Epithelial cell of proximal tubule (primary cell): ENCODE measurements around the gene NLRC3. TPM values are rescaled to one million over a fixed set of nuclear protein-coding genes. Genes with fewer than 3 reads are reported as not detected.

Experiments
- DNase-seq: peaks from one replicate; pipeline ENCODE4 v3.0.0-alpha.2; 2011; ENCODE audit warnings: low read depth
- H3K4me3 ChIP-seq: 2 replicates; pipeline ENCODE4 v1.5.1; 2011; ENCODE audit warnings: low read depth, mild to moderate bottlenecking, low read length
- total RNA-seq: library from RNA; depleted of rRNA; stranded (reverse); fragments of >200 nt; gene quantifications from 2 replicates; pipeline ENCODE4 v1.2.3, GENCODE V29; 2015
- TF ChIP-seq, protein P1 (sequence below): conservative IDR thresholded peaks from 2 replicates; pipeline ENCODE4 v1.5.1; 2012; ENCODE audit warnings: low read depth, mild to moderate bottlenecking, low read length

The NLRC3 gene
- total RNA-seq, 1 donor from 2014 or later: not detected

DNA sequence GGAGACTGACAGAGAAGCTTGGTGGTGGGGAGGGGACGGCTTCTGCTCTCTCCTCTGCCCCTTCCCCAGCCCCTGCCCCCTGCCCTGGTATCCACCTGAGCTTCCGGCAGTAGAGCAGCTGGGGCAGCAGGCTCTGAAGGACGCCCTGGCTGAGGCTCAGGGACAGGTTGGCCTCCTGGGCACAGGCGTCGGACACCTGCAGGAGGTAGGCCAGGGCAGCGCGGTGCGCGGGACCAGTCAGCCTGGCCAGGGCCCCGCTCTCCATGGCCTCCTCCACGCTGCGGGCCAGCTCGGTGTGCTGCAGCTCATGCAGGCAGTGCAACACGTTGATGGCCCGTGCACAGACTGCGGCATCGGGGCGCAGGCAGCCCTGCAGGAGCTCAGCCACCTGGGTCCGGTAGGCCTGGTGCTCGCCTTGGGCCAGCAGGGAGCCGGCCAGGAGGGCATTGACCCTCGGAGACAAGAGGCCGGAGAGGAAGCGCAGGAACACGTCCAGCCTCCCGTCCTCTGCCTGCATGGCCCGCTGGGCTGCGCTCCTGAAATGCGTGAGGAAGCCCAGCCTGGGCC lies 14.2 kb downstream of the NLRC3 start:
- no peak for DNase-seq
- H3K4me3 ChIP-seq: no peak overlapping the region
- TF ChIP-seq, protein P1, sequence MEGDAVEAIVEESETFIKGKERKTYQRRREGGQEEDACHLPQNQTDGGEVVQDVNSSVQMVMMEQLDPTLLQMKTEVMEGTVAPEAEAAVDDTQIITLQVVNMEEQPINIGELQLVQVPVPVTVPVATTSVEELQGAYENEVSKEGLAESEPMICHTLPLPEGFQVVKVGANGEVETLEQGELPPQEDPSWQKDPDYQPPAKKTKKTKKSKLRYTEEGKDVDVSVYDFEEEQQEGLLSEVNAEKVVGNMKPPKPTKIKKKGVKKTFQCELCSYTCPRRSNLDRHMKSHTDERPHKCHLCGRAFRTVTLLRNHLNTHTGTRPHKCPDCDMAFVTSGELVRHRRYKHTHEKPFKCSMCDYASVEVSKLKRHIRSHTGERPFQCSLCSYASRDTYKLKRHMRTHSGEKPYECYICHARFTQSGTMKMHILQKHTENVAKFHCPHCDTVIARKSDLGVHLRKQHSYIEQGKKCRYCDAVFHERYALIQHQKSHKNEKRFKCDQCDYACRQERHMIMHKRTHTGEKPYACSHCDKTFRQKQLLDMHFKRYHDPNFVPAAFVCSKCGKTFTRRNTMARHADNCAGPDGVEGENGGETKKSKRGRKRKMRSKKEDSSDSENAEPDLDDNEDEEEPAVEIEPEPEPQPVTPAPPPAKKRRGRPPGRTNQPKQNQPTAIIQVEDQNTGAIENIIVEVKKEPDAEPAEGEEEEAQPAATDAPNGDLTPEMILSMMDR: no peak

DNA sequence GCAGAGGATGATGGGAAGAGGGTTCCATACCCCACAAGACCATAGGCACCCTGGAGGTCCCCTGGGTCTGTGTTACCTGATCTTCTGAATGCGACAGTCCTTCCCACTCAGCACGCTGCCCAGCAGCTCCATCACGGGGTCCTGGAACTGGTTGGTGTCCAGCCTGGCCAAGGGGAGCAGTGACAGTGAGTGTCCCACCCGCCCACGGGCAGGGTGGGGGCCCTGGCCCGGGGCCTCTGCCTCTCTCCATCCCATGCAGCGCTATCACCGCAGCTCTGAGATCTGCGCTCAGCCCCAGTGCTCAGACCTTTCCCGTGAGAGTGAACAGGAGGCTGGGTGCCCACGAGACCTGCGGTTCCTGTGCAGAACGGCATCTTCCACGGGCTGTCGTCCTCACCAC lies 15.6 kb downstream of the NLRC3 start:
- H3K4me3 ChIP-seq: no peak overlapping the region
- TF ChIP-seq, protein P1: no peak
- DNase-seq: no peak

DNA sequence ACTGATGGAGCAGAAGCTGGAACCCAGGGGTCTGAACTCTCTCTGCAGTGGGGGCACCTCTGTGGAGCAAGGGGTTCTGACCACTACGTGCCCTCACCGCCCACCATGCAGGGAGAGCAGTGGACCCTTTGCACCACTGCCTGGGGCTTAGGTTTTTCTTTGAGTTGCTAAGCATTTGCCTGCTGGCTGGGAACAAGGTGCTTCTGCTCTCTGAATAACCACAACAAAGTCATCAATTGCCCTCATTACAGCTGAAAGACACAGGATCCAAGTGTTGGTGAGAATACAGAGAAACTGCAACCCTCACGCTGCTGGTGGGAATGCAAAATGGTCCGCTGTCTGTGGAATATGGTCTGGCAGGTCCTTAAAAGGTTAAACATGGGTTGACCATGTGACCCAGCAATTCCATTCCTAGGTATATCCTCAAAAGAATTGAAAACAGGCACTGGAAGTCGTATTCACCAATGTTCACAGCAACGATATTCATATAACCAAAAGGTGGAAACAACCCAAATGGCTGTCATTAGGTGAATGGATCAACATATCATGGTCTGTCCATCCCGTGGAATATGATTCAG lies 22.8 kb downstream of the NLRC3 start:
- TF ChIP-seq, protein P1: no peak
- H3K4me3 ChIP-seq: no peak overlapping the region
- no peak for DNase-seq

DNA sequence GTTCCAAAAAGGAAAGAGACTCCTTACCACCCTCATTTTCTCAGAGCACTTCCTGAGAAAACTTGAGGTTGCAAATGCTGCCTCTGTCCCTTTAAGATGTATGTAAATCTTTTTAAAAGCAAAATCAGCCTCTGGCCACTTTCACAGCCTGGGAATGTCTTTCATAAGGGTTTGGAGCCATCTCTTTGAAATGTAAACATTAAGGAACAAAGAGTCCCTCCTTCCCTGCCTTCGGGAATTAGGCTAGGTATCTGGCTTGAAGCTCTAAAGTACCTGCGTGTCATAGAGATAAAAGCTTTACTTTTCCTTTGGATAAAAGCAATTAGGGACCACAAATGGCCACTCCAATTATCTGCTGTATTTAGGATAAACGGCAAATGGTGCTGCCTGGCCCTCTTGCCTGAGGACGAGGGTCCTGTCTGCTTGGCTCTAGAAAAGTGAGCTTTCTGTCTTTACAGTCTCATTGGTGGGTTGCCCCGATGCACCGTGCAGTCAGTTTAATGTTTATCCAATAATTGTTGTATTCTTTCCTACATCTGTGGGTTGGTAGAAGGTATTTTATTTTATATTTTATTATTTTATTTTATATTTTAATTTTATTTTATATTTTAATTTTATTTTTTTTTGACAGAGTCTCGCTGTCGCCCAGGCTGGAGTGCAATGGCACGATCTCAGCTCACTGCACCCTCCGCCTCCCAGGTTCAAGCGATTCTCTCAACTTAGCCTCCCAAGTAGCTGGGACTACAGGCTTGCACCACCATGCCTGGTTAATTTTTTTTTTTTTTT lies 23.9 kb downstream of the NLRC3 start:
- TF ChIP-seq, protein P1: no peak
- H3K4me3 ChIP-seq: no peak overlapping the region
- DNase-seq: no peak

DNA sequence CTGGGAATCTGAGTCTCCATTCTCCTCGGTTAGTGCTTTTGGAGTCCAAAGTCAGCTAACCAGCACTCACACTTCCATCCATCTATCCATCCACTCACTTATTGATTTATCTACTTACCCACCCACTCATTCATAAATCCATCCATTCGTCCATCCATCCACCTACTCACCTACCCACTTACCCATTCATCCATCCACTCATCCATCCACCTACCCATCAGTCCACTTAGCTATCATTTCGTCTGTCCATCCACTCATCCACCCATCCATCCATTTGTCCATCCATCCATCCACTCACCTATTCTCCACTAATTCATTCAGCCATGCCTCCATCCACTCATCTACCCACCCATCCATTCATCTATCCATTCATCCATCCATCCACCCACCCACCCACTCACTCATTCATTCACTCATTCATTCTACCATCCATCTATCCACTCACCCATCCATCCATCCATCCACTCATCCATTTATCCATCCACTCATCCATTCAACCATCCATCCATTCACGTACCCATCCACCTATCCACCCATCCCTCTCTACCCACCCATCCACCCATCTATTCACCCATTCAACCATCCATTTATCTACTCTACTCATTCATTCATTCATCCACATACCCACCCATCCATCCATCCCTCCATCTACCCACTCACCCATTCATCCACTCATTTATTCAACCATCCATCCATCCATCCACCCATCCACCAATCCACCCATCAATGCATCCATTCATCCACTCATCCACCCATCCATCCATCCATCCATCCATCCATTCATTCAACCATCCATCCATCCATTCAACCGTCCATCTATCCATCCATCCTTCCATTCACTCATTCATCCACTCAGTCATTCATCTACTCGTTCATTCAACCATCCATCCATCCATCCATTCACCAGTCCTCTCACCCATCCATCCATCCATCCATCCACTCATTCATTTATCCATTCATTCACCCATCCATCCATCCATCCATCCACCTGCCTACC lies 26.1 kb downstream of the NLRC3 start:
- DNase-seq: no peak
- no peak overlapping the region for H3K4me3 ChIP-seq
- TF ChIP-seq, protein P1: no peak

DNA sequence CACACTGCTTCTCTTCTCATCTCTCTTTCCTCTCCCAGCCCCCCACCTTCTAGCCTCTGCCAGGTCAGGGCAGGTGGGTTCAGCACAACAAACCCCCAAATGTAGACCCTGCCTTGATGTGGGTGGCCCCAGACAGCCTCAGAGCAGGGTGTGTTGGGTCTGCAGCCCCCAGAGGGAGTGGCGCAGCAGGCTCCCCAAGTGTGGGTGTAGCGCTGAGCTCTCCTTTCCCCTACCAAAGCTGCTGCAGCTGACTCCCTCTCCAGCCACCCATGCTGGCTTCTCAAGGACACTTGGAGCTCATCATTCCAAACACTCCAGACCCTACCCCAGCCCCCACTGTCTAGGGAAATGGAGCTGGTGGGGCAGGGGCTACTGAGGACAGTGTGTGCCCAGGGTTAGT lies 27.3 kb downstream of the NLRC3 start:
- no peak for DNase-seq
- H3K4me3 ChIP-seq: no peak overlapping the region
- TF ChIP-seq, protein P1: no peak
